ENCODE results near the gene CAP1. TPM values are rescaled to one million over a fixed set of nuclear protein-coding genes. Genes with fewer than 3 reads are reported as not detected.

CAP1 gene
- total and polyA plus RNA-seq, 2 of the 13 experiments (the other 11 are each of a cell fraction or from before 2014, with no cell fraction given) = 174 to 195 TPM

DNA sequence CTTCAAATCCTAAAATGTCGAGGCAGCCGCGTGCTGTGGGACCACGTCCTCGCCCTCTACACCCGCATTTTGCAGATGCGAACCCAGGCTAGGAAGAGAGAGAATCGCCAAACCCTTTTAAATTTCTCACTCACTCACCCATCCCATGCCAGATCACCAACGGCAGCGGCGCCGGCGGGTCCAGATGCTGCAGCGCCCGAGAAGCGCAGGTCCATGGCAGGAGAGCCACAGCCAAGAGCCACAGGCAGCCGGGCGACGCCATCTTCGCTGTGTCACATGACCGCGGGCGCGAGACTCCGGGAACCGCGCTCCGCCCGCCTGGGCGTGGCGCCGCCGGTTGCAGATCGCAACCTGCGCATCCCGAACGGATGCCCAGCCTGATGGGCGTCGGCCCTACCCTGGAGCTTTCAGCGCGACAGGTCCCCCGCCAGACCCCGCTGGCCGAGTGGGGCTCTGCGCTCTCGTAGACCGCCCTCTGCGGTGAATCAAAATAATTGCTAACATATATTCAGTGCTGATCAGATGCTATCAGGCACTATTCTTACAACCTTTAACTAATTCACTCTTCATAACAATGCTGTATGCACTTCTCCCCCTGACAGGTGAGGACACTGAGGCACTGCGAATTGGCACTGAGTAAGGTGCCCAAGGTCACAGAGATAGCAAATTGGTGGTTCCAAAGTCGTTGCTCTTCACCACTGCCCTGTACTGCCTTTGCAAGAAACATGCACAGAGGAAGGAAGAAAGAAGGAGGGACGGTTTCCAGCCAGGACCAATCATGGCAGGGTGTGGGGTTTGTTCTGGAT is 56.7 kb downstream of the CAP1 start, which contains the start of gene PPT1 (continued):
- TF ChIP-seq, protein P1, sequence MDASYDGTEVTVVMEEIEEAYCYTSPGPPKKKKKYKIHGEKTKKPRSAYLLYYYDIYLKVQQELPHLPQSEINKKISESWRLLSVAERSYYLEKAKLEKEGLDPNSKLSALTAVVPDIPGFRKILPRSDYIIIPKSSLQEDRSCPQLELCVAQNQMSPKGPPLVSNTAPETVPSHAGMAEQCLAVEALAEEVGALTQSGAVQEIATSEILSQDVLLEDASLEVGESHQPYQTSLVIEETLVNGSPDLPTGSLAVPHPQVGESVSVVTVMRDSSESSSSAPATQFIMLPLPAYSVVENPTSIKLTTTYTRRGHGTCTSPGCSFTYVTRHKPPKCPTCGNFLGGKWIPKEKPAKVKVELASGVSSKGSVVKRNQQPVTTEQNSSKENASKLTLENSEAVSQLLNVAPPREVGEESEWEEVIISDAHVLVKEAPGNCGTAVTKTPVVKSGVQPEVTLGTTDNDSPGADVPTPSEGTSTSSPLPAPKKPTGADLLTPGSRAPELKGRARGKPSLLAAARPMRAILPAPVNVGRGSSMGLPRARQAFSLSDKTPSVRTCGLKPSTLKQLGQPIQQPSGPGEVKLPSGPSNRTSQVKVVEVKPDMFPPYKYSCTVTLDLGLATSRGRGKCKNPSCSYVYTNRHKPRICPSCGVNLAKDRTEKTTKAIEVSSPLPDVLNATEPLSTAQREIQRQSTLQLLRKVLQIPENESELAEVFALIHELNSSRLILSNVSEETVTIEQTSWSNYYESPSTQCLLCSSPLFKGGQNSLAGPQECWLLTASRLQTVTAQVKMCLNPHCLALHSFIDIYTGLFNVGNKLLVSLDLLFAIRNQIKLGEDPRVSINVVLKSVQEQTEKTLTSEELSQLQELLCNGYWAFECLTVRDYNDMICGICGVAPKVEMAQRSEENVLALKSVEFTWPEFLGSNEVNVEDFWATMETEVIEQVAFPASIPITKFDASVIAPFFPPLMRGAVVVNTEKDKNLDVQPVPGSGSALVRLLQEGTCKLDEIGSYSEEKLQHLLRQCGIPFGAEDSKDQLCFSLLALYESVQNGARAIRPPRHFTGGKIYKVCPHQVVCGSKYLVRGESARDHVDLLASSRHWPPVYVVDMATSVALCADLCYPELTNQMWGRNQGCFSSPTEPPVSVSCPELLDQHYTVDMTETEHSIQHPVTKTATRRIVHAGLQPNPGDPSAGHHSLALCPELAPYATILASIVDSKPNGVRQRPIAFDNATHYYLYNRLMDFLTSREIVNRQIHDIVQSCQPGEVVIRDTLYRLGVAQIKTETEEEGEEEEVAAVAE (CRISPR knock-in tag; IDR thresholded peaks at IDR 0.05; ENCODE audit: borderline replicate concordance) = 0 out of 2 replicates have a peak, but pooled peaks have one; percentile 76
- TF ChIP-seq ZSCAN9 (CRISPR knock-in tag; IDR thresholded peaks at IDR 0.05; ENCODE audit: borderline replicate concordance) (0 out of 2 replicates have a peak, but pooled peaks have one; percentile 43), ZNF709 (CRISPR knock-in tag; IDR thresholded peaks at IDR 0.05) (0 out of 2 replicates have a peak, but pooled peaks have one; percentile 62), RXRB (CRISPR knock-in tag; IDR thresholded peaks at IDR 0.05; ENCODE audit: borderline replicate concordance) (peak; percentile 41; the same call in 1 of the 2 replicates), KDM2A (CRISPR knock-in tag; IDR thresholded peaks at IDR 0.05; ENCODE audit: borderline replicate concordance, low read depth) (peak; percentile 94), RBM22 (optimal IDR thresholded peaks at IDR 0.05; ENCODE audit: low read length) (no peak), SMC3 (IDR thresholded peaks at IDR 0.05; ENCODE audit: low read length) (no peak), MAFF (IDR thresholded peaks at IDR 0.05; ENCODE audit: low read depth, low read length) (no peak), HOXA5 (CRISPR knock-in tag; IDR thresholded peaks at IDR 0.05) (peak; percentile 57), EEA1 (CRISPR knock-in tag; IDR thresholded peaks at IDR 0.05; ENCODE audit: borderline replicate concordance) (0 out of 2 replicates have a peak, but pooled peaks have one; percentile 21), NFKBIZ (CRISPR knock-in tag; IDR thresholded peaks at IDR 0.05) (peak; percentile 38; the same call in 1 of the 2 replicates), CHD2 (IDR thresholded peaks at IDR 0.05; ENCODE audit: low read depth, low read length) (peak; percentile 76)
- TF ChIP-seq, protein P2, sequence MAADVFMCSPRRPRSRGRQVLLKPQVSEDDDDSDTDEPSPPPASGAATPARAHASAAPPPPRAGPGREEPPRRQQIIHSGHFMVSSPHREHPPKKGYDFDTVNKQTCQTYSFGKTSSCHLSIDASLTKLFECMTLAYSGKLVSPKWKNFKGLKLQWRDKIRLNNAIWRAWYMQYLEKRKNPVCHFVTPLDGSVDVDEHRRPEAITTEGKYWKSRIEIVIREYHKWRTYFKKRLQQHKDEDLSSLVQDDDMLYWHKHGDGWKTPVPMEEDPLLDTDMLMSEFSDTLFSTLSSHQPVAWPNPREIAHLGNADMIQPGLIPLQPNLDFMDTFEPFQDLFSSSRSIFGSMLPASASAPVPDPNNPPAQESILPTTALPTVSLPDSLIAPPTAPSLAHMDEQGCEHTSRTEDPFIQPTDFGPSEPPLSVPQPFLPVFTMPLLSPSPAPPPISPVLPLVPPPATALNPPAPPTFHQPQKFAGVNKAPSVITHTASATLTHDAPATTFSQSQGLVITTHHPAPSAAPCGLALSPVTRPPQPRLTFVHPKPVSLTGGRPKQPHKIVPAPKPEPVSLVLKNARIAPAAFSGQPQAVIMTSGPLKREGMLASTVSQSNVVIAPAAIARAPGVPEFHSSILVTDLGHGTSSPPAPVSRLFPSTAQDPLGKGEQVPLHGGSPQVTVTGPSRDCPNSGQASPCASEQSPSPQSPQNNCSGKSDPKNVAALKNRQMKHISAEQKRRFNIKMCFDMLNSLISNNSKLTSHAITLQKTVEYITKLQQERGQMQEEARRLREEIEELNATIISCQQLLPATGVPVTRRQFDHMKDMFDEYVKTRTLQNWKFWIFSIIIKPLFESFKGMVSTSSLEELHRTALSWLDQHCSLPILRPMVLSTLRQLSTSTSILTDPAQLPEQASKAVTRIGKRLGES (CRISPR knock-in tag; IDR thresholded peaks at IDR 0.05; ENCODE audit: borderline replicate concordance) = peak; percentile 13; the same call in 1 of the 2 replicates
- TF ChIP-seq, protein P3, sequence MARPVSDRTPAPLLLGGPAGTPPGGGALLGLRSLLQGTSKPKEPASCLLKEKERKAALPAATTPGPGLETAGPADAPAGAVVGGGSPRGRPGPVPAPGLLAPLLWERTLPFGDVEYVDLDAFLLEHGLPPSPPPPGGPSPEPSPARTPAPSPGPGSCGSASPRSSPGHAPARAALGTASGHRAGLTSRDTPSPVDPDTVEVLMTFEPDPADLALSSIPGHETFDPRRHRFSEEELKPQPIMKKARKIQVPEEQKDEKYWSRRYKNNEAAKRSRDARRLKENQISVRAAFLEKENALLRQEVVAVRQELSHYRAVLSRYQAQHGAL (CRISPR knock-in tag; IDR thresholded peaks at IDR 0.05; ENCODE audit: not compliant biosample characterization) = peak; percentile 45
